AG04449 (cell line): ENCODE results near the gene CCDC120.

ENCODE experiments used
- CTCF ChIA-PET: fragments of 350-600 bp; formaldehyde crosslinking; extraction: SDS; loops from one replicate; lab custom pipeline; 2021; ENCODE audit warnings: antibody characterized with exemption; lab: Yijun Ruan, JAX
- POLR2A ChIA-PET: fragments of 400-600, 350-600 bp; formaldehyde crosslinking; extraction: SDS; loops from one replicate; lab custom pipeline; 2020; ENCODE audit warnings: antibody characterized with exemption, inconsistent platforms; lab: Yijun Ruan, JAX
- DNase-seq: peaks from one replicate; pipeline ENCODE4 v3.0.0-alpha.2; 2010; ENCODE audit warnings: low read depth, low spot score
- H3K4me3 ChIP-seq: 2 replicates; pipeline ENCODE4 v1.5.1; 2011; ENCODE audit warnings: low read depth, mild to moderate bottlenecking, control low read depth, low read length
- TF ChIP-seq, protein P1 (sequence below): IDR thresholded peaks from one replicate; pipeline ENCODE4 v1.5.1; 2011; ENCODE audit warnings: mild to moderate bottlenecking, moderate library complexity, low read length, control low read depth, inconsistent platforms; ENCODE audit not compliant: insufficient read depth; ENCODE audit errors: missing control alignments

The CCDC120 gene

DNA sequence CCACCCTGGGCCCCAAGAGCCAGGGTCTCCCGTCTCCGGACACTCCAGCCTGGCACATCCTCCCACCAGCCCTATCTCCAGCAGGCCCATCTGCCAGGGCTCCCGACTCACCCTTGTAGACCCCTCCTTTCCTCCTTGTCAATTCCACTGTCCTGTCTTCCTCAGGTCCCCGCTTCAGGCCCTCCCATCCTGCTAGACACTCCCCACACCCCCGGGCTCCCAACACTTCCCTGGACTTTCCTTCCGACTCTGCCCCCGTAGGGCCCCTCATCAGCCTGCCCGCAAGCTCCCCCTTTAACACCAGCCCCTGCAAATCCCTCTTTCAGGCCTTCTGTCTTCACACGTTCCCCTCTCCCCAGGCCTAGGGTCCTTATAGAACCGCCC is 13.9 kb downstream of the CCDC120 start:
- ChIA-PET POLR2A (no interaction called here), CTCF (no interaction called here)
- no peak for DNase-seq
- H3K4me3 ChIP-seq: peak overlapping the region; percentile 75
- TF ChIP-seq, protein P1, sequence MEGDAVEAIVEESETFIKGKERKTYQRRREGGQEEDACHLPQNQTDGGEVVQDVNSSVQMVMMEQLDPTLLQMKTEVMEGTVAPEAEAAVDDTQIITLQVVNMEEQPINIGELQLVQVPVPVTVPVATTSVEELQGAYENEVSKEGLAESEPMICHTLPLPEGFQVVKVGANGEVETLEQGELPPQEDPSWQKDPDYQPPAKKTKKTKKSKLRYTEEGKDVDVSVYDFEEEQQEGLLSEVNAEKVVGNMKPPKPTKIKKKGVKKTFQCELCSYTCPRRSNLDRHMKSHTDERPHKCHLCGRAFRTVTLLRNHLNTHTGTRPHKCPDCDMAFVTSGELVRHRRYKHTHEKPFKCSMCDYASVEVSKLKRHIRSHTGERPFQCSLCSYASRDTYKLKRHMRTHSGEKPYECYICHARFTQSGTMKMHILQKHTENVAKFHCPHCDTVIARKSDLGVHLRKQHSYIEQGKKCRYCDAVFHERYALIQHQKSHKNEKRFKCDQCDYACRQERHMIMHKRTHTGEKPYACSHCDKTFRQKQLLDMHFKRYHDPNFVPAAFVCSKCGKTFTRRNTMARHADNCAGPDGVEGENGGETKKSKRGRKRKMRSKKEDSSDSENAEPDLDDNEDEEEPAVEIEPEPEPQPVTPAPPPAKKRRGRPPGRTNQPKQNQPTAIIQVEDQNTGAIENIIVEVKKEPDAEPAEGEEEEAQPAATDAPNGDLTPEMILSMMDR: no peak

DNA sequence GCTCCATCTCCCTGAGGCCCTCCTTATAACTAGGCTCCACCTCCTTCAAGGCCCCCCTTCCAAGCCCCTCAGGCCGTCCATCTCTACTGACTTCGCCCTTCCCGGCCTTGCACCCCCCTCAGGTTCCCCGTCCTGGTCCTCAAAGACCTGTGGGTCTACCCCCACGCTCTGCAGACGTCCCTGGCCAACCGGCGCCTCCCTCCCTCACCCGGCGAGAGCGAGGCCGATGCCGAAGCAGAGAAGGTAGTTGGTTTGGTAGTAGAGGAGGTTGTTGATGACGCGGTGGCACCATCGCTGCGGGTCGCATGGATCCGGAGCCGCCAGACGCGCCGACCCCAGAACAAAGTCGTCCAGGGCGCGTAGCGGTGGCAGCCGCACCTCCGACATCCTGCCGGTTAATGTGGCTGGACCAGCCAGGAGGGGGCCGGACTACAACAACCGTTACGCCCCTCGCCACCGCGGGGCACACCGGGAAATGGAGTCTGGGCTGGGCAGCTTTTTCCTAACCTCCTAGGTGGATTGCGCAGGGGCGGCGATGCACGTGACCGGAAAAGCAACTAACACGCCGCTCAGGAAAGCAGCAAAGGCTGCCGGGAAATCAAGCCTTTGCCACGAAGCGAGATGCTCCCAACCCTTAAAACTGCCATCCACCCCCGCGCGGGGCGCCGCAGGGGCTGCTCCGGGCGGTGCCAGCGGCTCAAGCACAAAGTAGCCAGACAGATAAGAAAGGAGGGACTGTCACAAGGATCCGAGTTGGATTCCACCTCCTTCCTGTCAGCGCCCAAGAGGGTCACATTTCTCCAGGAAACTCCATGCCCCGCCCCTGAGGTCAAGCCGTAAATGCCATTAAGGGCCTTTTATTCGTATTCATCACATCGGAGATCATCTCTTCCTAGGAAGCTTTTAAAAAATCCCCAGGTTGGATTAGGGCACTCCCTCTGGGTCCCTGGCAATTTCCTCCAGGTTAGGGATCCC is 15.1 kb downstream of the CCDC120 start, which contains the start of gene PRAF2:
TSS of gene PRAF2 (minus strand) at position 402 of the 975 bp plus-strand sequence. CDS start at position 387, 15 bp downstream.
- peak within 1 kb of the TSS; percentile 75 for H3K4me3 ChIP-seq
- TF ChIP-seq, protein P1: no peak
- ChIA-PET POLR2A (no interaction called here), CTCF (no interaction called here)
- DNase-seq: peak; percentile 42

DNA sequence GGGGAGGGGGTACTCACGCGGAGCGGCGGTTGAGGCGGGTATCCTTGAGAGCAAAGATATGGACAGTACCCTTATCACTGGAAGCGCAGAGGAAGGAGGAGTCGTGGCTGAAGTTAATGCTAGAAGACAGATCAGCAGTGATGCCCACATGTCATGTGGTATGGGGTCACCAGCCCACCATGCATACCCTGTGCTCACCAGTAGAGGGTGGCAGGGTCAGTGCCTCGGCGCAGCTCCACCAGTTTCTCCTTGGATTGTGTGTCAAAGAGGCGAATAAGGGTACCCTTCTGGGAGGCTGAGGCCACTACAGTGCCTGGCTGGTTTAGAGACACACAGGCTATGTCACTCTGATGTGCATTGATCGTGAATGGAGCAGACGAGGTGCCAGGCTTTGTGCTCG is 16.5 kb downstream of the CCDC120 start:
- no peak overlapping the region for H3K4me3 ChIP-seq
- ChIA-PET POLR2A (interaction anchor here (0.9 kb wide), 1 partner anchor 10 kb away, joined by 3 read pairs; no protein-coding TSS in a partner anchor), CTCF (no interaction called here)
- DNase-seq: no peak
- TF ChIP-seq, protein P1: no peak

DNA sequence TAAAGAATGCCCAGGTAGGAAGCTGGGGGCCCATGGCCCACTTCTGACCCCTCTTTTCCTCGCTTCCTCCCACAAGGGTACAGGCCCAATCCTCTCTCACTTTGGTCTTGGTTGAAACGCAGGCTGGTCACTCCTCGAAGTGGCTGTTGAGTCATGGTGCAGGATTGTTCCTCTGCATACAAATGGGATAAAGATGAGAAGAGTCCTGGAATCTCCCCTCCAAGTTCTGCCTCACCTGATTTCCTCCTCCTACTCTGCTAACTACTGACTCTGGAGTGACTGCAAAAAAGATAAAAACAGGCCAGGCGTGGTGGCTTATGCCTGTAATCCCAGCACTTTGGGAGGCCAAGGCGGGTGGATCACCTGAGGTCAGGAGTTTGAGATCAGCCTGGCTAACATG is 19.1 kb downstream of the CCDC120 start:
- TF ChIP-seq, protein P1: no peak
- no peak overlapping the region for H3K4me3 ChIP-seq
- ChIA-PET CTCF (no interaction called here), POLR2A (no interaction called here)
- DNase-seq: no peak

DNA sequence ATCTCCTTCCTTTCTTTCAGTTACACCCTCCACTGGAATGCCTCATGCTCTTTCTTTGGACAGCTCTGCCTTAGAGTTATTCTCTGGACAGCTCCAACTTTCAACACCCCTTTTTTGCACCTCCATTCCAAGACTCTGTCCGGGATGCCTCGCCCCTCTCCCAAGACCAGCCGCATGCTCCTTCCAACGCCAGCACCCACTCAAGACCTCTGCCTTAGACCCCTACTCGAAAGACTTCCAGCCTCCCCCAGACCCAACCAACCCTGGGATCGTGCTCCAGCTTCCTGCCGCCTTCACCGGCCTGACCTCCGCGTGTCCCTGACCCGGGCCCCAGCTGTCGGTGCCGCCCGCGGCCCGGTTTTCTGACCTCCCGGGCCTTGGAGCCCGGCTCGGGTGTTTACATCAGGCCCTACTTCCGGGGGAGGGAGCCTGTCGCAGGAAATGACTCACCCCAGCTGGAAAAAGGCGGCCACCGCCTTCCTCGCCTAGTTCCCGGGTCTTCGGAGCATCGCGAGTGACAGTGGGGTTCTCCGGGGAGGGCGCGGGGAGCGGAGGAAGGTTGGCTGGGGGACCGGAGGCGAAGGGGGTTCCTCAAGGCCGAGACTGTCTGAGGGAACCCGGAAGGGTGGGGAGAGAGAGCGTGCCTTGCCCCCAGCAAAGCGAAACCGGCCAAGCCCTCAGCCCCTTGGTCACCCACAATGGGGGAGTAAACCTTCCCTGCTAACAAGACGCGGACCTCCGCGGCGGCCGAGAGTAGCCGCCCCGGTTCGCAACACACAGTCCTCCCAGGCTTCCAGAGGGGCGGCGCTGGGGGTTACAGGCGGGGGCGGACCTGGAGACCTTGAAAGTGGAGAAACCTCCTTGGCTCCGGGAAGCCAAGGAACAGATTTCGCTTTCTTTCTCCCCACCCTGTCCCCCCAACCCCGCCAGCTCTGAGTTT is 21.0 kb downstream of the CCDC120 start, which contains the start of gene WDR45:
TSS of gene WDR45 (minus strand) at position 399 of the 940 bp plus-strand sequence. CDS start 1,792 bp downstream, outside the sequence.
- CTCF ChIA-PET: interaction anchor here (0.7 to 1.3 kb wide), 4 partner anchors 9 to 673 kb away, joined by 3 to 4 read pairs (median 3); no protein-coding TSS in a partner anchor
- POLR2A ChIA-PET: interaction anchor here (0.6 to 0.7 kb wide), 3 partner anchors 76 to 111 kb away, joined by 3 read pairs; no protein-coding TSS in a partner anchor
- TF ChIP-seq, protein P1: no peak
- no peak for DNase-seq
- H3K4me3 ChIP-seq: peak within 1 kb of the TSS; percentile 73
